Panc1 (cell line): ENCODE results near the gene ZNF669. TPM values are rescaled to one million over a fixed set of nuclear protein-coding genes. Genes with fewer than 3 reads are reported as not detected.
A peak's percentile ranks its signal among the peaks of the same experiment; 100 is the strongest.

Experiments
- ATAC-seq: fragments of 200-7000 bp; cut with Tn5 transposase; 2 replicates; pipeline ENCODE4 v1.9.1; 2020; ENCODE audit warnings: mild to moderate bottlenecking, moderate library complexity
- BruUV-seq: library from RNA; stranded (reverse); fragments of 400-500 nt; replicated peaks from 2 replicates; lab custom pipeline; 2021; lab: Mats Ljungman, UMichigan
- CTCF ChIA-PET: fragments of 300-600 bp; sonication (Branson Sonifier 250); formaldehyde crosslinking; loops from one replicate; lab custom pipeline; 2022; ENCODE audit warnings: antibody characterized with exemption; lab: Charles Lee
- POLR2A ChIA-PET: fragments of 300-600 bp; sonication (Branson Sonifier 250); formaldehyde crosslinking; loops from one replicate; lab custom pipeline; 2022; ENCODE audit warnings: antibody characterized with exemption; lab: Charles Lee
- DNase-seq: peaks from one replicate; pipeline ENCODE4 v3.0.0-alpha.2; 2010; ENCODE audit warnings: low read depth, low spot score
- H3K27ac ChIP-seq: 2 replicates; pipeline ENCODE4 v1.5.1; 2011; ENCODE audit warnings: mild to moderate bottlenecking, low read length, inconsistent platforms
- H3K27me3 ChIP-seq: fragments of 200-500 bp; sonication (Bioruptor generic); 2 replicates; pipeline ENCODE4 v1.6.0; 2014; ENCODE audit warnings: low read length, inconsistent platforms; ENCODE audit not compliant: control insufficient read depth, insufficient read depth
- H3K36me3 ChIP-seq: fragments of 200-500 bp; sonication (Bioruptor generic); 2 replicates; pipeline ENCODE4 v1.5.1; 2014; ENCODE audit warnings: inconsistent platforms, mild to moderate bottlenecking, low read length, moderate library complexity; ENCODE audit not compliant: control insufficient read depth, insufficient read depth
- H3K4me1 ChIP-seq: 2 replicates; pipeline ENCODE4 v1.5.1; 2011; ENCODE audit warnings: inconsistent platforms, mild to moderate bottlenecking, low read length, moderate library complexity; ENCODE audit not compliant: control insufficient read depth, insufficient read depth
- H3K4me3 ChIP-seq, 2 experiments: 2 replicates each; pipeline ENCODE4 v1.5.1; 2011 to 2012; ENCODE audit warnings: low read depth in 2 of 2, low read length in 2 of 2, mild to moderate bottlenecking in 2 of 2, inconsistent platforms in 1 of 2, moderate library complexity in 1 of 2
- H3K9me3 ChIP-seq: fragments of 200-500 bp; sonication (Bioruptor generic); 2 replicates; pipeline ENCODE4 v1.5.1; 2014; ENCODE audit warnings: low read depth, mild to moderate bottlenecking, inconsistent platforms, low read length, moderate library complexity; ENCODE audit not compliant: control insufficient read depth, insufficient read depth
- CTCF ChIP-seq: fragments of 450-650 bp; IDR thresholded peaks from 2 replicates; pipeline ENCODE4 v1.5.1; 2017; ENCODE audit warnings: mild to moderate bottlenecking
- POLR2AphosphoS5 ChIP-seq: IDR thresholded peaks from 2 replicates; pipeline ENCODE4 v1.6.1; 2012; ENCODE audit warnings: mild to moderate bottlenecking, low read depth, low read length, moderate library complexity
- REST ChIP-seq, 2 experiments: IDR thresholded peaks; 2 replicates each; pipeline ENCODE4 v1.6.1; 2011 to 2012; ENCODE audit warnings: low read depth in 2 of 2, control low read depth in 1 of 2, low read length in 1 of 2, mild to moderate bottlenecking in 1 of 2, moderate library complexity in 1 of 2; ENCODE audit not compliant: insufficient read depth in 1 of 2
- SIN3A ChIP-seq: IDR thresholded peaks from 2 replicates; pipeline ENCODE4 v1.6.1; 2012; ENCODE audit warnings: low read depth, mild to moderate bottlenecking, low read length, moderate library complexity, borderline replicate concordance; ENCODE audit not compliant: insufficient read depth
- TCF7L2 ChIP-seq: IDR thresholded peaks from 2 replicates; pipeline ENCODE4 v1.6.1; 2011; ENCODE audit warnings: mild to moderate bottlenecking, low read depth, low read length, inconsistent platforms
- in situ Hi-C: cut with HindIII; loops from 2 replicates; pipeline ENCODE4 v1.10.0; 2016; ENCODE audit warnings: low sequenced_read_pairs, low pct_unique_long_range_greater_than_20kb
- intact Hi-C: fragments of 100-400 bp; cut with micrococcal nuclease; formaldehyde crosslinking; loops from one replicate; pipeline ENCODE4 v1.10.0; 2022; ENCODE audit not compliant: unreplicated experiment
- total RNA-seq: library from RNA; stranded (reverse); gene quantifications from one replicate; pipeline ENCODE4 v1.2.1, GENCODE V29; 2021; ENCODE audit not compliant: unreplicated experiment

The ZNF669 gene
- total RNA-seq, 1 experiment from 2014 or later, result 13.9 TPM

DNA sequence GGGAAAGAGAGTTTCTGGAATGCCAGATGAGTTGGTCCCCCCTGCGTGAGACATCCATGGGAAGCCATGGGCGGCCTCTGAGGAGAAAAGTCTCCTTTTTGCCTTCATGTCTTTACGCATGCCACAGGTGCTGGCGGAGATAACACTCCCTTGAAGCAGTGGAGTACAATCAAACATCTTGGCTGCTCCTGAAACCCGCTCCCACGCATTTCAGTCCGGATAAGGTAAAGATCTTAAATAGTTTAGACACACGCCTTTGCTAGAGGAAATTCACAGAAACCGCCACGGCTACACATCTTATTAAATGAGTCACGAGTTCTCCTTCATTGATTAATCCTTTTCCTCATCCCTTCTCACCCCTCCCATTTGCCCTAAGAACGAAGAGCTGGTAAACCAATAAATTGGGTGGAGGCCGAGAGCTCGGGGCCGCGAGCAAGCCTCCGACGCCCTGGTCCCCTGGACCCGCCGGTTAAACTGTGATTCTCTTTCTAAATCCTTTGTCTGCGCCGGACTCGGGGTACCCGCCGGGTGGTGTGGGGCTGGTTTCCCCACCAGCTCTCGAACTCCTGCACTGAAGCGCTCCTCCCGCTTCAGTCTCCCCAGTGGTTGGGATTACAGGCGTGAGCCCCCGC is 6.6 kb upstream of the ZNF669 start:
- Histone ChIP-seq H3K36me3 (no peaks in the 10 kb centered on the region), H3K27me3 (no peaks in the 10 kb centered on the region), H3K4me1 (peaks cover 21% of the 10 kb centered on the region), H3K27ac (peak overlapping the region; percentile 77), H3K9me3 (no peaks in the 10 kb centered on the region), H3K4me3 (peak overlapping the region; percentile 67 to 72)
- no peak for ATAC-seq
- POLR2A ChIA-PET, result no interaction called here
- intact Hi-C loops, result no loop called here
- no peak for TF ChIP-seq TCF7L2
- TF ChIP-seq CTCF, result no peak
- no peak for TF ChIP-seq POLR2AphosphoS5
- TF ChIP-seq REST (IDR thresholded peaks at IDR 0.05; ENCODE audit: insufficient read depth in 1 of 2, low read depth in 2 of 2, low read length in 1 of 2), result no peak
- no peak for TF ChIP-seq SIN3A
- CTCF ChIA-PET, result no interaction called here
- BruUV-seq, result no TSS peak
- no peak for DNase-seq
- in situ Hi-C loops, result no loop called here

DNA sequence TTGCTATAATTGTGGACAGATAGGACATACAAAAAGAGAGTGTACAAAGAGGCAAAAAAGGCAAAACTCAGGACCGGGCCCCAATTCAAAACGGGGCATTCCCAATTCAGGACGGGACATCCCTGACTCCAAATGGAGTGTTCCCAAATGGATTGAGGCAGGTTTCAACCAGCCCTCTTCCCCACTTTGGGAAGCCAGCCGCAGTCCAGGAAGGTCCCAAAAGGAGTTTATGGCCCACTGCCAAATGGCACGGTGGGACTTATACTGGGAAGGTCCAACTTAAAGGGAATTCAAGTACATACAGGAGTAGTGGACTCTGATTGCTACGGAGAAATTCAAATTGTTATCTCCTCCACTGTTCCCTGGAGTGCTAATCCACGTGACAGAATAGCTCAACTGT is 3.5 kb upstream of the ZNF669 start:
- ATAC-seq, result no peak
- CTCF ChIA-PET, result no interaction called here

More for the DNA sequence above, 3.5 kb upstream of the ZNF669 start:
- no TSS peak for BruUV-seq
- no peak for DNase-seq
- in situ Hi-C loops (no loop called here), intact Hi-C loops (no loop called here)
- H3K4me1 ChIP-seq, result peaks cover 16% of the 10 kb centered on the region
- H3K9me3 ChIP-seq, result peaks cover 5% of the 10 kb centered on the region; the same call in 1 of the 2 replicates
- no peaks in the 10 kb centered on the region for H3K27me3 ChIP-seq
- no peak overlapping the region for H3K27ac ChIP-seq
- no peak for TF ChIP-seq POLR2AphosphoS5
- no peak for TF ChIP-seq TCF7L2
- TF ChIP-seq SIN3A, result no peak
- no peak for TF ChIP-seq CTCF
- no peak for TF ChIP-seq REST (IDR thresholded peaks at IDR 0.05; ENCODE audit: insufficient read depth in 1 of 2, low read depth in 2 of 2, low read length in 1 of 2)
- H3K4me3 ChIP-seq, result no peak overlapping the region
- POLR2A ChIA-PET, result no interaction called here
- no peaks in the 10 kb centered on the region for H3K36me3 ChIP-seq
